B cell (primary cell): ENCODE results near the gene IL3RA.

Experiments used
- CTCF ChIP-seq: fragments of 200-600 bp; IDR thresholded peaks from one replicate; pipeline ENCODE4 v1.8.0; 2022; ENCODE audit warnings: antibody characterized with exemption, mild to moderate bottlenecking
- EZH2 ChIP-seq: IDR thresholded peaks from 2 replicates; pipeline ENCODE4 v1.6.1; 2012; ENCODE audit warnings: borderline replicate concordance, low read depth, mild to moderate bottlenecking, moderate library complexity, low read length; ENCODE audit not compliant: insufficient read depth, poor library complexity, severe bottlenecking

GRCh38 chrX:1390621-1391369 lies 54.2 kb downstream of the IL3RA start:
- TF ChIP-seq CTCF (no peak), EZH2 (no peak)
